ENCODE measurements around the gene EPS8L3. TPM values are rescaled to one million over a fixed set of nuclear protein-coding genes. Genes with fewer than 3 reads are reported as not detected.
A peak's percentile ranks its signal among the peaks of the same experiment; 100 is the strongest.

EPS8L3 gene
- total and polyA plus RNA-seq, 9 of the 15 experiments (the other 6 are each of a cell fraction or from before 2014, with no cell fraction given): 0.09 to 0.42 (median 0.14) TPM; not detected in 5

DNA sequence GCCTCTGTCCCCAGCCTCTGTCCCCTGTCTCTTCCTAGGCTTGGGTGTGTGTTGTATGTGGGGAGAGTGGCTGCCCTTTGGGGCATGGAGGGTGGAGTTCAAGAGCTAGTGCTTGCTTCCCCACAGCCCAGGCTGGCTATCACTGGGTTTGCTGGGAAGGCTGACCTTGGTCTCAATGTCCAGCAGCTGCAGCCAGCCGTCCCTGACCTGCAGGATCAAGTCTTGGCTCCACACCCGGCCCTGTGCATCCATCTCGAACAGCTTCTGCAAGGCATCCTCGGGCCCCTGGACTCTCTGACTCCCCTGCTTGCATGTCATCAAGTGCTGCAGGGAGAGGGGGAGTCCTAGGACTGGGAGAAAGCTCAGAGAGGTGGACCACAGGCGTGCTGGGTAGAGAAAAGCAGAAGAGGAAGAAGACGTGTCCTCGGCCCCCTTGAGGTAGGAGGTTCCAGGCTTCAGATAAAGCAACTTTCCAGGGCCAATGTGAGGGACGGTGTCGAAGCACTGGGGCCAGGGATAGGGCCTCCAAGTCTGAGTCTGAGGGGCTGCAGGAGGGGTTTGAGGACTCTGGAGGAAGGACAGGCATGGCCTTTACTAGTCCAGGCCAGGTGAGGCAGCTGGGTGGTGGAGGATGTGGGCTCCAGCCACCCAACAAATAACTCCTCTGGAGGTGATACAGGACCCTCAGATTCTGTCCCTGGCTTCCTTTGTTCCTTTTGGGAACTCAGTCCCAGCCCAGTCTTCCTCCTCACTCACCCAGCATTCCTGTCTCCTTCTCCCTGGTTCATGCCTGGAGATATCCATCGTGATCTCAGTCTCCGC is 4.0 kb downstream of the EPS8L3 start:
- peaks cover 19 to 27% of the 10 kb centered on the region in 2 experiments for H3K4me1 ChIP-seq (replicated peaks in 1 of 2; ENCODE audit: control insufficient read depth in 2 of 2, insufficient read depth in 2 of 2, low read length in 2 of 2)
- H3K27ac ChIP-seq (ENCODE audit: extremely low read depth, low read depth, low read length): no peak overlapping the region
- H3K4me3 ChIP-seq: no peak overlapping the region
- DNase-seq (ENCODE audit: extremely low read depth in 1 of 4, low spot score in 3 of 4) (no peak), FAIRE-seq (no peak), ATAC-seq (0 out of 3 replicates have a peak, but pooled peaks have one; percentile 4)
- no peaks in the 10 kb centered on the region for H3K9me1 ChIP-seq (ENCODE audit: control insufficient read depth, insufficient read depth, low read length)
- CTCF ChIA-PET (ENCODE audit: low intra/inter-chr PET ratio): no interaction called here
- H4K20me1 ChIP-seq (replicated peaks; ENCODE audit: control insufficient read depth, insufficient read depth, low read length): no peaks in the 10 kb centered on the region
- no TSS peak for BruUV-seq (replicated peaks)
- WGBS (ENCODE audit: insufficient coverage, low coverage, missing lambda C conversion rate): 31% methylated on average over 10 of the region's 11 CpGs
- no peaks in the 10 kb centered on the region for H3K79me2 ChIP-seq (ENCODE audit: control insufficient read depth, insufficient read depth, low read length)
- no peaks in the 10 kb centered on the region for H3K36me3 ChIP-seq (ENCODE audit: control insufficient read depth, insufficient read depth, low read length)
- POLR2A ChIA-PET: interaction anchor here (0.5 to 1.1 kb wide), 5 partner anchors 9 to 289 kb away, joined by 3 to 5 read pairs (median 3); partner anchors contain the start of gene GNAI3
- in situ Hi-C loops (cut with MboI) (loop anchor here (5.0 kb wide), 1 partner anchor 212 kb away; the partner anchor contains the start of gene GNAI3), intact Hi-C loops (cut with micrococcal nuclease) (no loop called here)
- H3K4me2 ChIP-seq (ENCODE audit: insufficient read depth, low read length): no peak overlapping the region
- peak overlapping the region; percentile 49; the same call in 1 of the 2 replicates for H2AFZ ChIP-seq (ENCODE audit: low read depth, low read length)
- H3K27me3 ChIP-seq (ENCODE audit: control insufficient read depth in 2 of 2, insufficient read depth in 2 of 2, low read length in 2 of 2): no peaks in the 10 kb centered on the region
- peak overlapping the region in 1 of 2 experiments; percentile 8; a peak in 1 of 4 replicates for H3K9ac ChIP-seq (ENCODE audit: insufficient read depth in 1 of 2, low read depth in 2 of 2, low read length in 2 of 2)
- no peaks in the 10 kb centered on the region for H3K9me3 ChIP-seq (replicated peaks; ENCODE audit: control insufficient read depth, insufficient read depth, low read depth, low read length)
- TF ChIP-seq MECOM (CRISPR knock-in tag; IDR thresholded peaks at IDR 0.05): no peak
- peak; percentile 65; the same call in 1 of the 2 replicates for TF ChIP-seq SPI1 (IDR thresholded peaks at IDR 0.05; ENCODE audit: borderline replicate concordance, low read depth, low read length)
- TF ChIP-seq ZNF23 (CRISPR knock-in tag; IDR thresholded peaks at IDR 0.05): no peak
